Eye (tissue), 1 donor: ENCODE measurements around the gene ZDHHC13.
"Not testable (repeated sequence)": the region's sequence is repeated elsewhere in the genome, so short reads cannot be mapped to it uniquely, and the experiment has no call there.

ENCODE experiments used
- DNase-seq: peaks from one replicate; pipeline ENCODE4 v3.0.0-alpha.2; 2015

ZDHHC13 gene

DNA sequence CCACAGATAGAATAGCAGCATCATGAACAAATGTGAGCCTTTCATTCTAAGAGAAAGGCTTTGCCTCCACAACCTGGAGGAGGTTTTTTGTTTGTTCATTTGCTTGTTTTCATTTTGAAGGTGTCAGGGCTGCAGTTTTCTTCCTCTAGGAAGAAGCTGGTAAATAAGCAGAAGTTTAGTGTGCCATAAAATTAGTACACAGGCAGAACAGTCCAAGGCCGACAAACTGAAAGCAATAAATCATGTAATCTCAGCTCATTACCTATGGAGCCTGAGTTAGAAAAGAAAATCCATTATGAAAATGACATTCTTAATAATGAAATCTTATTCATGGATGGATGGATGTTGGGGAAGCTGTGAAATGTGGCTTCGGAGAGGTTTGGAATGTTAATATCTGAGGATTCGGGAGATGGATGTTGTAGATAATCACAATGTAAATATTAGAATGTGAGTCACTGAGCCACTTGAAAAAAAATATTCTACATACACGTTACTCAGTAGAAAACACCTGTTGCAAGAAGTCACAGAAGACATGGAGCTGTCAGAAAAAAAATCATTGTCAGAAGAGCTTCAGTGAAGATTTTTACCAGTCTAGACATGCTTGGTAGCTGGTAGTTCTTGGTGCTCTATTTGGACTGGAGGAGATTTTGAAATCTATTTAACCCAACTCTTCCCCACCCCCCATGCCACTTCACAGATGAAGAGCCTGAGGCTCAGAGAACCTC, 15.0 kb upstream of the ZDHHC13 start:
- no peak for DNase-seq

DNA sequence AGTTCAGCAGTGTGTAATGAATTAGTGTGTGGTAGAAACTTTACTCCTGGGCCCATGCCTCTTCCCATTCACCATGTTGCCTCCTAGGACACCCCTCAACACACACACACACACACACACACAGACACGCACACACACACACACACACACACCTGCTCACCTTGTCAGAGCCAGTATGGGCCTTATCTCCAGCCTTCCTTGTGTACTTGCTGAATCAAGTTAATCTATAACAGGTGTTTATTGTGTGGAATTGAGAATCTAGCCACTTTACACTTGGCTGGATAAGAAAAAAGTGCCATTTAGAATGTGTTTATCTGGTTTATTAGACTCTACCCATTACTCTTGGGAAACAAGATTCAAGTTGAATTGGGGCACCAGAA, 14.5 kb upstream of the ZDHHC13 start:
- no peak for DNase-seq

DNA sequence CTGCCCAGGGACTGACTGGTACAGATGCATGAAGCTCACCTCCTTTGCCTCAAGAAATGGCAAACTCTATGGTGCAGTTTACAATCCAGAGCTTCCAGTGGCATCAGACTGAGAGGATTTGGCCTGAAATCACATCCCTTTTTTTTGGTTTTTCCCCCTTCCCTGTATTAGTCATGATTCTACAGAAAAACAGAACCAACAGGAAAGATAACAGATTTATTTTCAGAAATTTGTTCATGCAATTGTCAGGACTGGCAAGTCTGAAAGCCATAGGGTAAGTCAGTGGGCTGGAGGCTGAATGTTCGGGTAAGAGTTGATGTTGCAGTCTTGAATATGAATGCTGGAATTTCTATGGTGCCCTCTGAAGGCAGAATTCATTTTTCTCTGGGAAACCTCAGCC, 12.0 kb upstream of the ZDHHC13 start:
- DNase-seq, result no peak

DNA sequence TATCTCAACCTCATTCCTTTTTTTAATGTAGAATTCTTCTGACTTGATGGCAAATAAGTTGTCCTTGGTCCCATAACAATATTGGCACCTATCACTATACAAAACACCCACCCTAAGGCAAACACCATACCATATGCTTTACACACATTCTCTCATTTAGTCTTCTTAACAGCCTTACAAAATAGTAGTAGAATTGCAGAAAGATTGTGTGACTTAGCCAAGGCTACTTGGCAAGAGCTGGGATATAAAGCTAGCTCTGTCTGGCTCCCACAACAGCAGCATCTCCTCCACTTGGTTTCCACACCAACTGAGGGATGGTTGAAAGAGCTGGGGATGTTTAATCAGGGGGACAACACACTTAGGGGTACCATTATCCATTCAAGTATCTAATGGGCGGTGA, 9.8 kb upstream of the ZDHHC13 start:
- DNase-seq, result no peak

DNA sequence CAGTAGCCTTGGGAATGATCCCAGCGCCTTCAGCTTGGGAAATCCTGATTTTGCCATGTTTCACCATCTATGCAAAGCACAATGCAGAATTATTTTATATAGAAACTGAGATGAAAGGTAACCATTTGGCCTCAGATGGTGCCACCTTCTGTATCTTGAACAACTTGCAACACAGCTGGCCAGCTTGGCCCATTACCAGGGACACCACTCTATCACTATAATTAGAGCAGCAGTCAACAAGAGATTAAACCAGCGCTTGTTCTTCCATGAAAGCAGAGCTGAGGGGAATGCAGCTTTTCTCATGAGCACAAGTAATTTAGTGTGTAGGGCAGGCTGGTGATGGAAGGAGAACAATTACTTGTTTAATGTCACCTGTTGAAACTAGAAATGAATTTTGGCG, 6.7 kb upstream of the ZDHHC13 start:
- DNase-seq, result no peak

DNA sequence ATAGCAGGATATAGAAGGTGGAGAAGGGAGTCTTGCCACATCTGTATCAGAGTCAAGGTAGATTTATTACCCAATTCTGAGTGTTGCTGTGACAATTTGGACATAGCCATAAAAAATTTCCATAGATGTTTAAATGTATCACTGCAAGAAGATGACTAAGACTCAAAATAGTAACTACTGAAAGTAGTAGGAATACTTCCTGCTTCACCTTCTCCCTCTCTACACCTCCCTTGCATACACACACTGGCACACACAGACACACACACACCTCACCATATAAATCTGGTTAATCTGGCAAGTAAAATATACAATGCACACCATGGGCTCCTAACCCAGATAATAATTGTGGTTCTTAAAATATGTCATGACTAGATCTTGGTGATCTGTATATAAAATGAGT, 5.2 kb upstream of the ZDHHC13 start:
- DNase-seq, result no peak

DNA sequence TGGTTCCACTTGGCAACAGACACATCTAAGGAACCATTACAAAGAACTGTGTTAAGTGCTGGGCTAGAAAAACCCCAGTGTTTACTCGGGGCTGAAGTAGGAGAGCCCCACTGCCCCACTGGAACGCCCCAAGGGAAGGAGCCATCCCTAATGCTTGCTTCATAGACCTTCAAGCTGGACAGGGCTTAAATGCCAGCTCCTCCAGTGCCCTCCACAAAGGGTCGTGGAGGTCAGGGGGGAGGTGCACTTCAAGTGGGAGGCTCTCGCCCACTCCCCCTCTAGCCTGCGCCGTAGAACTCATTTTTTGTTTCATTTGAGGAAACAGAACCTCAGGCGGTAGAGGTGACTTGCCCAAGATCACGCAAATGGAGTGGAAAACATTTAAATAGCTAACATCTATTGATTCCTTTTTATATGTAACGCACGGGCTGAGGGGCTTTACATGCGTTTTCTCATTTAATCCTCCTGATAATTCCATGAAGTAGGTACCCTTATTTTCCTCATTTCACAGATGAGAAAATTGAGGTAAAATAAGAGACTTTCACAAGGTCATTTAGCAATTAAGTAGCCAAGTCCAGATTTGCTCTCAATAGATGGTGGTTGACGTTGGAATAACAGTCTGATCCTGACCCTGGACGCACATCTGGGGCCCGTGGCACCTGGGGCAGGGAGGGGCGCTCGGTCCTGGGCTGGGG, 545 bp upstream of the ZDHHC13 start:
- no peak for DNase-seq

DNA sequence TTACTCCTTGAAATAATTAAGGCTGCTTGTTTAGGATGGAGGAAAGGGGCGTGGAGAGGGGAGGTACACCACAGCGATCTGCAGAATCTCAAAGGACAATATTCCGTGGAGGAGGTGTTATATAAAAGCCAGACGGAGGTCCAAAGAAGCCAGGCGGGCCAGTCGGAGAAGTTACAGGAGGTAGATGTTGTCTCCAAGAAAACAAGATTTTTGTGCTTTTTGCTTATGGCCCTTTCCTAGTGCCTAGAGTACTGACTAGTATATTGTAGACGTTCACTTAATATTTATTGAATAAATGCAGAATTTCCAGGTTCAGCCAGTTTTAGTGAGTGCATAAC, 761 bp downstream of the ZDHHC13 start:
- DNase-seq, result no peak

DNA sequence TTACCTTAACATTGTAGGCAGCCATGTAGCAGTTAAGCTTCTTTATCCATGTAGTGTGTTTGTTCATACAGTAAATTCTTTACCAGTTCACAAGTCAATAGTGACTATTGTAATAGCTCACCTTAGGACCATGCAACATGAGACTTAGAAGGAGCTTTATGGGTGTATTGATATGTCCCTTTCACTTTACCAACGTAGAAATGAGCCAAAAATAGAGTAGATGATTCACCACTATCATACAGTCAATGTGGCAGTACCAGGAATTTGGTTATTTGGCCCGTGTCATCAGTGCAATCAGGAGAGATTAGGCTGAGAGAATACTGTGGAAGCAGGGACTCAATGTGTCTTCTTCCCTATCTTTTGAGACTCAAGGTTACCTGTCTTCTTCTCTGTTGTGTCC, 4.7 kb downstream of the ZDHHC13 start:
- DNase-seq, result no peak

DNA sequence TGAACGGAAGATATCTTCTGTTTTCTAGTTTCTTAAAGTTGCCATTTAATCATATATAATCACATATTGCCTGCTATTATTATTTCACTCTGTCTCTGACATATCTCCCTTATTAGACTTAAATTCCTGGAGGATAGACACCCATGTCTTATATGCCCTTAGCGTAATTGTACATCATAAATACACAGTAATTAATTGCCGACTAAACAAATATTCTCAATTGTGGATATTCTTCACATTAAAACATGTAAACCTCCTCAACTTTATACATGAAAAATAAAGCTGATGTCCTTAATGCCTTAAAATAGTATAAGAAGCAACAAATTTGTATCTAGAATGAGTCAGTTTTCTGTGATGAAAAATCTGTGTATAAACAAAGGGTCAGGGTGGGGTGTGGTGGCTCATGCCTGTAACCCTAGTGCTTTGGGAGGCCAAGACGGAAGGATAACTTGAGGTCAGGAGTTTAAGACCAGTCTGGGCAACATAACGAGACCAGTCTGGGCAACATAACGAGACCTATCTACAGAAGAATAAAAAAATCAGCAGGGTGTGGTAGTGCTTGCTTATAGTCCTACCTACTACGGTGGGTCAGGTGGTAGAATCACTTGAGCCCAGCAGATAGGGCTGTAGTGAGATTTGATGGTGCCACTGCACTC, 6.1 kb downstream of the ZDHHC13 start:
- DNase-seq, result no peak

DNA sequence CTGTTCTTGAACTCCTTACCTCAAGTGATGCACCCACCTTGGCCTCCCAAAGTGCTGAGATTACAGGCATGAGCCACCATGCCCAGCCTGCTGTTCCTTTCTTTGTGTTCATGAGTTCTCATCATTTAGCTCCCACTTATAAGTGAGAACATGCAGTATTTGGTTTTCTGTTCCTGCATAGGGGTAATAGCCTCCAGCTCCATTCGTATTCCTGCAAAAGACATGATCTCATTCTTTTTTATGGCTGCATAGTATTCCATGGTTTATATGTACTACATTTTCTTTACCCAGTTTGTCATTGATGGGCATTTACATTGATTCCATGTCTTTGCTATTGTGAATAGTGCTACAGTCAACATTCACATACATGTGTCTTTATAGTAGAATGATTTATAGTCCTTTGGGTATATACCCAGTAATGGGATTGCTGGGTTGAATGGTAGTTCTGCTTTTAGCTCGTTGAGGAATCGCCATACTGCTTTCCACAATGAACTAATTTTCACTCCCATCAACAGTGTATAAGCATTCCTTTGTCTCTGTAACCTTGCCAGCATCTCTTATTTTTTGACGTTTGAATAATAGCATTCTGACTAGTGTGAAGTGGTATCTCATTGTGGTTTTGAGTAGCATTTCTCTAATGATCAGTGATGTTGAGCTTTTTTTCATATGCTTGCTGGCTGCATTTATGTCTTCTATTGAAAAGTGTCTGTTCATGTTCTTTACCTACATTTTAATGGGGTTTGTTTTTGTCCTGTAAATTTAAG, 9.8 kb downstream of the ZDHHC13 start:
- DNase-seq, result not testable (repeated sequence)

DNA sequence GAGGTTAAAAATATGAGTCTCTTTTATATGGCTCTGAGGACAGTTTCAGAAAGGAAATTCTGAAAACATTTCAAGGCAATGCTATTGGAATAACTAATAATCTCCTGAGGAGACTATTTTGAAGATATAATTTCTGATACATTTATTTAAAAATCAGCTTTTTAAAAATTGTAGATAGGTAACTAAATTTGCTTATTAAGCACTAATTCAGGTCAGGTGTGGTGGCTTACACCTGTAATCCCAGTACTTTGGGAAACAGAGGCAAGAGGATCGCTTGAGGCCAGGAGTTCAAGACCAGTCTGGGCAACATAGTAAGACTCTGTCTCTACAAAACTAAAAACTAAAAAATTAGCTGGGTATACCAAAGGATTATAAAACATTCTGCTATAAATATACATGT, 17.0 kb downstream of the ZDHHC13 start:
- no peak for DNase-seq

DNA sequence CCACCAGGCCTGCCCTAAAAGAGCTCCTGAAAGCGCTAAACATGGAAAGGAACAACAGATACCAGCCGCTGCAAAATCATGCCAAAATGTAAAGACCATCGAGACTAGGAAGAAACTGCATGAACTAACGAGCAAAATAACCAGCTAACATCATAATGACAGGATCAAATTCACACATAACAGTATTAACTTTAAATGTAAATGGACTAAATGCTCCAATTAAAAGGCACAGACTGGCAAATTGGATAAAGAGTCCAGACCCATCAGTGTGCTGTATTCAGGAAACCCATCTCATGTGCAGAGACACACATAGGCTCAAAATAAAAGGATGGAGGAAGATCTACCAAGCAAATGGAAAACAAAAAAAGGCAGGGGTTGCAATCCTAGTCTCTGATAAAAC, 19.9 kb downstream of the ZDHHC13 start:
- not testable (repeated sequence) for DNase-seq

DNA sequence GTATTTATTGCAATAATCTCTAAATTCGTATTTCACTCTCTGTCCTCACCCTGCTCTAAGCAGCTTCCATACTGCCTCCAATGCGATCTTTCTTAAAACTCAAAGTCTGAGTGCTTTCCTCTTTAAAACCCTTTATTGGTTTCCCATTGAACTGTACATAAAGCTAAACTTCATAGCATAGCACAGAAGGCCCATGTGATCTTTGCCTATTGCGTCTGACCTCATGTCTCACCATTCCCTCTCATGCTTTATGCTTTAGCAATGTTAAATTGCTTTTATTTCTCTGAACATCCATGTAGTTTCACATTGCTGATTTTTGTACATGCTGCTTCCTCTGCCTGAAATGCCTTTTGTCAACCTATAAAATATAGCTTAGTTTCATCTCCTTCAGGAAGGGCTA, 28.4 kb downstream of the ZDHHC13 start:
- no peak for DNase-seq

DNA sequence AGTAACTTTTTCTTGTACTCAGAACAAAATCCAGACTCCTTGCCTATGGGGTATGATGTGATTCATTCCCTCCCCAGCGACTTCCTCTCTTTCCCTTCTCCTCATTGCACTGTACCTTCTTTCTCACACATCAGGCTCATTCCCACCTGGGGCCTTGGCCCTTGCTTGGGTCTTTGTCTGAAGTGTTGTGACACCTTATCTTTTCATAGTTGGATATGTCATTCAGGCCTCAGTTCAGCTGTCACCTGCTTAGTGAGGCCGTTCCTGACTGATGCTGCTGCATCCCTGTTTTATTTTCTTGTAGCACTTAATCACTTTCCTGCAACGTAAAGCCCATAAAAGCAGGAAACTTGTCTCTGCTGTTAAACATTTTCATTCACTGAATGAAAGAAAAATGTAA, 39.9 kb downstream of the ZDHHC13 start:
- no peak for DNase-seq

DNA sequence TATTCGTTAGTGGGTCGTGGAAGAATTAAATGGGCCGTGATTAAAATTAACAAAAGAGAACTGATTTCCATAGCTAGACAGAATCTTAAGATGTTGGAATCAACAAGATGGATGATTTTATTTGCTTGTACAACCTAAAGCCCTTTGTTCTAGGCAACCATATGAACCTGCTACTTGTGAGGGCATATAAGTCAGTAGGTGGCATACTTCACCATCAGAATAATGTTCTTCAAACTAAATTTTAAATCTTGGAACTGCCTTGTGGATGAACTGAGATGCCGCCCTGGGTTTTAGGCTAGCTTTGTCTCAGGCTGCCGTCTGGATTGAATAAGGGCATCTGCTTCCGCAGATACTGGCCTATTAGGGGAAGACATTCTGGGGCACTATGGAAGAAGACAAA, 43.9 kb downstream of the ZDHHC13 start:
- DNase-seq, result peak; percentile 16

DNA sequence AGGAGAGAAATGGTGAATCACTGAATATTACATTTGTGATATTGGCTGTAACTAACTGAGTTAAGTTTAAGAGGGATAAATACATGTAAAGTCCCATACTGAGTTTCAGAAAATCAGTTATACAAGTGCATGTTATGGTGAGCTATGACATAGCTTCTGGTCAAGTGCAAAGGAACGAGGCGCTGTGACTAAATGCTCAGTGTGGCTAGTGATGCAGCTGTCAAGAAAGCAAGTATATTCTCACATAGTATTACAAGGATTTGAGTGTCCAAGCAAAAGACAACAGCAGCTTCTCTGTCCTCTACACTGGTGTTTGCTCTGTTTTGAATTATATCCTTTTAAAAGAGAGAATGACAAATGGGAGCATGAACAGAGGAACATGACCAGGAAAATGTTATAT, 44.7 kb downstream of the ZDHHC13 start:
- DNase-seq, result no peak

DNA sequence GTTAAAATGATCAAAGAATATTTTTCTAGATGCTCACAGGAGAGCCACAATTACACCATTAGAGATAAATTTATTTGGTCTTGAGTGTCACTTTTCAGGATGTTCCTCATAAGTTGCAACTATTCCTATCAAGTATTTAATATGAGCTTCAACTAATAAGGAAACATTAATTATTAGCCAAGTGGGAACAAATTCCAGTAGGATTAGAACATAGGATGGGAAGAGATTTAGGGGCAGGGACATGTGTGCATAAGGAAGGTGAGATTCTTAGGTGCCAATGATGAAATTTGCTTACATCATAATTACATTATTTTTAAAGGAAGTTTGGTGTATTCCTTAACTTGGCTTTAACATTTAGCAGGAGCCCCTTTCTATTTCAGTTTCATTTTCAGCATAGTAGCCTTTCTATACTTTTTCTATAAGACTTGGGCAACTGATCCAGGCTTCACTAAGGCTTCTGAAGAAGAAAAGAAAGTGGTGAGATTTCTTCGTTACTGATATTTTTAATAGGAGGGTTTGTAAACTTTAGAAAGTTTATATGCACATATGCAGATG, 46.1 kb downstream of the ZDHHC13 start:
- no peak for DNase-seq

DNA sequence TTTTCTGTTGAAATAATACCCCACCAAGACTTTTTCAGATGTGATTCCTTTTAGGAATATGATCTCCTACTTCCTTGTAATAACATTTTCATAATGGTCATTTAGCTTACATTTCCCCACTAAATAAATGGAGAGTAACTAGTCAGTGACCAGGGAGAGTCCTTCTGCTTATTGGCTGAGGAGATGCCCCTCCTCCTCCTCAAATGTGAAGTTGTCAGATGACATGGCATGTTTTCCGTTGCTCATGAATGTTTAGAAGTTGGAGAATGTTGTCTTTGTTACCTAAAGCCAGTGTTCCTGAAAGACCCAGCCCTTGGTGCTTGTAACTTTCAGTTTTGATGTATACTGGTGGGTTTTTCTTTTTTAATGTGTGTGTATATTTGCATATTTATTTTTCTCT, 46.6 kb downstream of the ZDHHC13 start:
- DNase-seq, result no peak

DNA sequence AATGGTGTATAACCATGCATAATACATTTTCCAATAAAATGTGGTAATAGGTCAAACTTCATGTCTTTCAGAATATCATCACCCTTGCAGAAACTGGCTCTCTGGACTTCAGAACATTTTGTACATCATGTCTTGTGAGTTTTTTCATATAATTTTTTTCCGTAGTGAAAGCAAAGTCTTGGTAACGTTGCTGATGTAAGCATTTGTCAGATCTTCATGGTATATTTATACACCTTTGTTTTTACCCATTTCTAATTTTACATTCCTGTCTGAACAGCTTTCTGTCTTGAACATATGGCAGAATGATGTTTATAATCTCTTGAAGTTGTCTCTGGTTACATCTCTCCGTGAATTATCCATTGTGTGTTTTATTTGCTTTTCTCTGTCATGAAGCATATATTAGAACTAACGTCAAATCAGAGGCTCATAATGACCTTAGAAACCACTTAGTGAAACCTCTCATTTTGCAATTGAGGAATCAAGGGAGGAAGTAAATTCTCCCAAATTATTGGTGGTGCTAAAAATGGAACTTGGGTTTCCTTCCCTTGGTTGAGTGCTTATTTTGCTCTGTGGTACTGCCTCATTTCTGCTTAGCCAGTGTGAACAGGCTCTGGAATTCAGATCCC, 47.4 kb downstream of the ZDHHC13 start:
- DNase-seq, result no peak

DNA sequence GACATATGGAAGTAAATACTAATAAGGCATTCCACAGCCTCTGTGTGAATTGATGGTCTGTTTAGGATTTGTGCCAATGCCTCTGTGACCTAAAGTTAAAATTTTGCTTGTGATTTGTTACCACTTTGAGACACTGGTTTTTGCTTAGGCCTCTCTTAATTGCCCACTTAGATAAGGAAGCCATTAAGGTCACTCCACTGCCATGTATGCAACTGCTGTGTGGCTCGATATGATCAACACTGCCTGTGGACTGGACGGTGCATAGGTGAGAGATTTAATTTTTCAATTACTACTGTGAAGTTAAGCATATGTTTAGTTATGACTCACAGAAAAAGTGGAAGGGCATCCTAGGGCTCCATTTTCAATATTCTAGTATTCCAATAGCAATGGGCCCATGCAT, 47.9 kb downstream of the ZDHHC13 start:
- no peak for DNase-seq

DNA sequence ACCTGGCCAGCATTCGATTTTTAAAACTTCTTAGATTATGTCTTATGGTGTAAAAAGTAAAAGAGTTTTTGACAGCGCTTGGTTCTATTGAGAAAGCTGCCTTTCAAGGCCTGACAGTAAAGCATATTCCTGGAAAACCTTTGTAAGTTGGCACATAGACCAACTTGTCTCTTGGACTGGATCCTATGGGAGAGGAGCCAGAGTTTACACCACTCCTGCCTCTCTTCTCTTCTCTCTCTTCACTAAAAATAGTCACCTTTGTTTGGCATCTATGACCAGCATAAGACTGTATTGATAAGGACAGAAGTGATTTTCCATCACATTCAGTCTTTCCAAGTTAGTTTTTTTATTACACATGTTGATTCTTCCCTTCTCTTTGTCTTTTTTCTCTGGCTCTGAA, 51.1 kb downstream of the ZDHHC13 start:
- no peak for DNase-seq
